AG09319 (cell line): ENCODE data around the gene PTPRB.

Source experiments
- DNase-seq: peaks from one replicate; pipeline ENCODE4 v3.0.0-alpha.2; 2010; ENCODE audit warnings: low read depth; ENCODE audit errors: extremely low read depth
- CTCF ChIP-seq: IDR thresholded peaks from 2 replicates; pipeline ENCODE4 v1.5.1; 2011; ENCODE audit warnings: low read depth, mild to moderate bottlenecking, inconsistent platforms, low read length, moderate library complexity

PTPRB gene

GRCh38 chr12:70556179-70556869 is 80.9 kb downstream of the PTPRB start:
- TF ChIP-seq CTCF: no peak
- no peak for DNase-seq

- TF ChIP-seq CTCF: no peak
- DNase-seq: no peak
These were observed 82.1 kb downstream of the PTPRB start for GRCh38 chr12:70555081-70555480.

DNA sequence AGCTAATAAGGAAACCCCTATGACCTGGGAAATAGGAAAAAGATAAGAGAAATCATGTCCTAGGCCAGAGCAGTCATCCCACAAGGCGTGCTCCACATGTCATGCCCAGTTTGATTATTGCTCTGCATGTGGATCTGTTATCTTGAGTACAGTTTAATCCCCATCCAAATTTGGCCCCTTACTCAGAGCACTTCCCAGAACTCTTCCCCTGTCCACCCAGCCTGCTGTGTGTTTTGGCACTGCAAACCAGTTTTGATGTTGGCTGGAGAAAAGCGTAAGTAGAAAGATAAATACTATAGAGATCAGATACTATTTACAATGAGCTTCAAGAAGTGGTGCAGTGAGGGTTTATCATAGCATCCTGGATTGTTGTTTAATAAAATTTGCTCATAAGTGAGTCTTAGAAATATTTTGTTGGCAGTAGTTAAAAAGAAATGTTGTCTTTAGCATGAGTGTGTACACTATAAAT is 83.8 kb downstream of the PTPRB start:
- TF ChIP-seq CTCF: no peak
- DNase-seq: no peak

- TF ChIP-seq CTCF: no peak
- DNase-seq: no peak
These were observed 85.5 kb downstream of the PTPRB start for GRCh38 chr12:70551731-70552130.

- no peak for DNase-seq
- no peak for TF ChIP-seq CTCF
These were observed 87.0 kb downstream of the PTPRB start for GRCh38 chr12:70550180-70550577.

- TF ChIP-seq CTCF: no peak
- DNase-seq: no peak
These were observed 87.7 kb downstream of the PTPRB start for GRCh38 chr12:70549340-70550179.

GRCh38 chr12:70543444-70543843 is 93.8 kb downstream of the PTPRB start:
- DNase-seq: peak; percentile 65
- no peak for TF ChIP-seq CTCF
